Measurements from ENCODE around the gene SLC2A1. TPM values are rescaled to one million over a fixed set of nuclear protein-coding genes. Genes with fewer than 3 reads are reported as not detected.

The SLC2A1 gene
- polyA plus RNA-seq, 1 experiment, result 193 TPM

GRCh38 chr1:42975561-42976225, 17.0 kb upstream of the SLC2A1 start:
- DNase-seq (ENCODE audit: low read depth), result no peak
- POLR2A ChIA-PET, result interaction anchor here (0.6 kb wide), 1 partner anchor 34 kb away, joined by 4 read pairs; no protein-coding TSS in a partner anchor
- H3K36me3 ChIP-seq (ENCODE audit: control insufficient read depth, insufficient read depth, low read length), result peaks cover 6% of the 10 kb centered on the region
- no peak overlapping the region for H3K4me3 ChIP-seq (ENCODE audit: low read depth, low read length)
- TF ChIP-seq, protein P1, sequence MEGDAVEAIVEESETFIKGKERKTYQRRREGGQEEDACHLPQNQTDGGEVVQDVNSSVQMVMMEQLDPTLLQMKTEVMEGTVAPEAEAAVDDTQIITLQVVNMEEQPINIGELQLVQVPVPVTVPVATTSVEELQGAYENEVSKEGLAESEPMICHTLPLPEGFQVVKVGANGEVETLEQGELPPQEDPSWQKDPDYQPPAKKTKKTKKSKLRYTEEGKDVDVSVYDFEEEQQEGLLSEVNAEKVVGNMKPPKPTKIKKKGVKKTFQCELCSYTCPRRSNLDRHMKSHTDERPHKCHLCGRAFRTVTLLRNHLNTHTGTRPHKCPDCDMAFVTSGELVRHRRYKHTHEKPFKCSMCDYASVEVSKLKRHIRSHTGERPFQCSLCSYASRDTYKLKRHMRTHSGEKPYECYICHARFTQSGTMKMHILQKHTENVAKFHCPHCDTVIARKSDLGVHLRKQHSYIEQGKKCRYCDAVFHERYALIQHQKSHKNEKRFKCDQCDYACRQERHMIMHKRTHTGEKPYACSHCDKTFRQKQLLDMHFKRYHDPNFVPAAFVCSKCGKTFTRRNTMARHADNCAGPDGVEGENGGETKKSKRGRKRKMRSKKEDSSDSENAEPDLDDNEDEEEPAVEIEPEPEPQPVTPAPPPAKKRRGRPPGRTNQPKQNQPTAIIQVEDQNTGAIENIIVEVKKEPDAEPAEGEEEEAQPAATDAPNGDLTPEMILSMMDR (IDR thresholded peaks at IDR 0.05; ENCODE audit: insufficient read depth, low read depth, low read length), result no peak
- CTCF ChIA-PET, result no interaction called here
- no peaks in the 10 kb centered on the region for H3K27me3 ChIP-seq (ENCODE audit: control insufficient read depth, insufficient read depth, low read length)

DNA sequence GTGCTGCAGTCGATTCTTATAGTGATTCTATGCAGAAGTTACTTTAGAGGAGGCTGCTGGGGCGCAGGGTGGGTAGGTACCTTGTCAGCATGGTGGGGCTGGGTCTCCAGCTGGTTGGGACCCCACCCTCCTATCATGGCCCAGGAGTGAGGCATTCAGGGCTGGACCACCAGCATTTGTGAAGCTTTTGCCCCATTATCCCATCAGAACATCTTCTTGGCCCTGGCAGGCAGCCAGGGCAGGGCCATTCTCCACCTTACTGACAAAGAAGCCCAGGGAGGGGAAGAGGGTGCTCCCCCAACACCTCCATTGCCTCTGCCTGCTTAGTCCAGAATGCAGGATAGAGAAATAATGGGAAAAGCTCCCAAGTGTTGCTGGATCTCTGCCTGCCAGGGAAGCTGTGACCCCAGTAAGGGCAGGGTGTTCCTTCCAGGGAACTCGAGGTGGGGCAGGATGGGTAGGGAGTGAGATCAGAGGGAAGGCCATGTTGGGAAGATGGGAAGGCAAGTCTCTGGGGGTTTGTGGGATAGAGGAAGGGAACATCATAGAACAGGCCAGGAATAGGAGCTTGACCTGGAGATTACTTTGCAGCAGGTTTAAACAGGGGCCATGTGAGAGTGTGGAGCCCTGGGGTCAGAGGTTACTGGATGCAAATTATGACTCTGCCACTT, 16.2 kb upstream of the SLC2A1 start:
- Histone ChIP-seq H3K4me3 (ENCODE audit: low read depth, low read length) (no peak overlapping the region), H3K36me3 (ENCODE audit: control insufficient read depth, insufficient read depth, low read length) (peaks cover 6% of the 10 kb centered on the region; the same call in 1 of the 2 replicates), H3K27me3 (ENCODE audit: control insufficient read depth, insufficient read depth, low read length) (no peaks in the 10 kb centered on the region)
- POLR2A ChIA-PET, result interaction anchor here (0.7 kb wide), 1 partner anchor 59 kb away, joined by 3 read pairs; no protein-coding TSS in a partner anchor
- TF ChIP-seq, protein P1 (IDR thresholded peaks at IDR 0.05; ENCODE audit: insufficient read depth, low read depth, low read length), result no peak
- CTCF ChIA-PET, result interaction anchor here (1.0 to 2.0 kb wide), 3 partner anchors 10 to 99 kb away, joined by 3 to 8 read pairs (median 5); no protein-coding TSS in a partner anchor
- DNase-seq (ENCODE audit: low read depth), result no peak

DNA sequence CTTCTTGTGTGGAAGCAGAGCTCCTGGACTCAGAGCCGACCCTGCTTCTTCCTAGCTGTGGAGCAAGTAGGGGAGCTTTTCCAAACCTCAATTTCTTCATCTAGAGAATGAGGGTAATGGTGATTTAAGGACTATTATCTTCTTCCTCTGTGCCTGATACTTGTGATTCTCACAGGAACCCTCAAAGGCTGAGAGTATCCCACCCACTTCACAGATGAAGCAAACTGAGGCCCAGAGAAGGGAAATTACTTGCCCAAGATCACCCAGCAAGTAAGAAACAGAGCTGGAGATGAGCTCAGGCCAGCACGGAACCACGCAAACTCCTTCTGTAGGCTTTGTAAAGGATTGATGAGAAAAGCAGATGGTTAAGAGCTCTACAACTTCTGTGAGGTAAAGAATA, 15.1 kb upstream of the SLC2A1 start:
- H3K4me3 ChIP-seq (ENCODE audit: low read depth, low read length), result no peak overlapping the region
- CTCF ChIA-PET, result interaction anchor here (1.0 to 2.0 kb wide), 3 partner anchors 11 to 100 kb away, joined by 3 to 8 read pairs (median 5); no protein-coding TSS in a partner anchor
- H3K27me3 ChIP-seq (ENCODE audit: control insufficient read depth, insufficient read depth, low read length), result no peaks in the 10 kb centered on the region
- no peak for DNase-seq (ENCODE audit: low read depth)
- TF ChIP-seq, protein P1 (IDR thresholded peaks at IDR 0.05; ENCODE audit: insufficient read depth, low read depth, low read length), result no peak
- POLR2A ChIA-PET, result no interaction called here
- peaks cover 6% of the 10 kb centered on the region; the same call in 1 of the 2 replicates for H3K36me3 ChIP-seq (ENCODE audit: control insufficient read depth, insufficient read depth, low read length)

DNA sequence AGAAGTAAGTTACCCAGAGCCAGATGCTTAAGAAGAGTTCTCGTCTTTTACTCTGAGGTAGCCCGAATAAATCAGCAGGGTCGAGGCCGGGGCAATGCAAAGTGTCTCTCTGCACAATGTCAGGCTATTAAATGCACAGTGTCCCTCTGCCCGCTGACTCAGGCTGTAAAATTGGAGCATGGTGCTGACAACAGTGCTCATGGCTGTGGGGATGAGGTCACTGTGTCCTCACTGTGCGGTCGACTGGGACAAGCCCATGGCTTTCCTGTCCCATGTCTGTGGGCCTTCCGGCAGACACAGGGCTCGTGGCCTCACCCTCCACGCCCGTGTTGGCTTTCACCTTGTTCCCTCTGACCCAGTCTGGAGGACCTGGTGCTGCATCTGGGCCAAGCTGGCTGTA, 14.6 kb upstream of the SLC2A1 start:
- H3K36me3 ChIP-seq (ENCODE audit: control insufficient read depth, insufficient read depth, low read length), result peaks cover 6% of the 10 kb centered on the region; the same call in 1 of the 2 replicates
- TF ChIP-seq, protein P1 (IDR thresholded peaks at IDR 0.05; ENCODE audit: insufficient read depth, low read depth, low read length), result no peak
- no peak overlapping the region for H3K4me3 ChIP-seq (ENCODE audit: low read depth, low read length)
- H3K27me3 ChIP-seq (ENCODE audit: control insufficient read depth, insufficient read depth, low read length), result no peaks in the 10 kb centered on the region
- ChIA-PET CTCF (interaction anchor here (2.0 kb wide), 2 partner anchors 65 to 100 kb away, joined by 5 to 8 read pairs; no protein-coding TSS in a partner anchor), POLR2A (no interaction called here)
- no peak for DNase-seq (ENCODE audit: low read depth)

GRCh38 chr1:42971841-42972291, 13.2 kb upstream of the SLC2A1 start:
- POLR2A ChIA-PET, result interaction anchor here (0.6 to 0.9 kb wide), 3 partner anchors 10 to 126 kb away, joined by 4 to 5 read pairs (median 5); partner anchors contain the start of gene ZNF691
- no peaks in the 10 kb centered on the region for H3K27me3 ChIP-seq (ENCODE audit: control insufficient read depth, insufficient read depth, low read length)
- CTCF ChIA-PET, result interaction anchor here (1.2 to 3.4 kb wide), 4 partner anchors 9 to 101 kb away, joined by 3 to 12 read pairs (median 7); no protein-coding TSS in a partner anchor
- H3K36me3 ChIP-seq (ENCODE audit: control insufficient read depth, insufficient read depth, low read length), result peaks cover 4% of the 10 kb centered on the region; the same call in 1 of the 2 replicates
- H3K4me3 ChIP-seq (ENCODE audit: low read depth, low read length), result no peak overlapping the region
- TF ChIP-seq, protein P1 (IDR thresholded peaks at IDR 0.05; ENCODE audit: insufficient read depth, low read depth, low read length), result no peak
- peak; percentile 88 for DNase-seq (ENCODE audit: low read depth)
